GM13976 (cell line): ENCODE measurements around the gene SENP1.

Experiments
- DNase-seq: peaks from one replicate; pipeline ENCODE4 v3.0.0; 2012; ENCODE audit warnings: low spot score
- CTCF ChIP-seq: IDR thresholded peaks from 2 replicates; pipeline ENCODE4 v1.5.1; 2012; ENCODE audit warnings: borderline replicate concordance, mild to moderate bottlenecking; ENCODE audit not compliant: insufficient read depth; ENCODE audit errors: extremely low read depth, missing control alignments, control extremely low read depth
- in situ Hi-C: fragments of 300-500 bp; cut with MboI; formaldehyde crosslinking; loops from one replicate; pipeline ENCODE4 v1.12.0; 2022; ENCODE audit warnings: low sequenced_read_pairs, mixed read lengths, inconsistent platforms; ENCODE audit not compliant: unreplicated experiment

The SENP1 gene

GRCh38 chr12:48092611-48093010, 13.3 kb downstream of the SENP1 start:
- DNase-seq: no peak
- in situ Hi-C loops: no loop called here
- no peak for TF ChIP-seq CTCF

- no peak for DNase-seq
- no peak for TF ChIP-seq CTCF
- in situ Hi-C loops: no loop called here
Observed at GRCh38 chr12:48086327-48086726, 19.6 kb downstream of the SENP1 start.

GRCh38 chr12:48084841-48085460, 20.9 kb downstream of the SENP1 start:
- DNase-seq: no peak
- in situ Hi-C loops: no loop called here
- TF ChIP-seq CTCF: no peak

GRCh38 chr12:48084066-48084465, 21.8 kb downstream of the SENP1 start:
- in situ Hi-C loops: no loop called here
- no peak for TF ChIP-seq CTCF
- no peak for DNase-seq

GRCh38 chr12:48080821-48081220, 25.1 kb downstream of the SENP1 start:
- TF ChIP-seq CTCF: no peak
- DNase-seq: no peak
- in situ Hi-C loops: no loop called here

- in situ Hi-C loops: no loop called here
- no peak for DNase-seq
- no peak for TF ChIP-seq CTCF
Observed at GRCh38 chr12:48080285-48080684, 25.6 kb downstream of the SENP1 start.
